Mucosa of descending colon (tissue), 3 donors: ENCODE results near the gene IGSF9B. TPM values are rescaled to one million over a fixed set of nuclear protein-coding genes. Genes with fewer than 3 reads are reported as not detected.

ENCODE experiments used
- ATAC-seq: fragments of 200-7000 bp; cut with Tn5 transposase; one replicate; pipeline ENCODE4 v1.9.1; 2020; ENCODE audit warnings: mild to moderate bottlenecking, moderate library complexity
- DNase-seq, 3 donors: peaks; one replicate each; pipeline ENCODE4 v3.0.0-alpha.2; 2020
- H3K36me3 ChIP-seq: fragments of 200-600 bp; one replicate; pipeline ENCODE4 v1.8.0; 2021; ENCODE audit warnings: low read depth, mild to moderate bottlenecking
- H3K4me1 ChIP-seq: fragments of 200-600 bp; one replicate; pipeline ENCODE4 v1.8.0; 2021; ENCODE audit warnings: low read depth, mild to moderate bottlenecking
- H3K4me3 ChIP-seq: fragments of 200-600 bp; one replicate; pipeline ENCODE4 v1.8.0; 2021; ENCODE audit warnings: mild to moderate bottlenecking
- H3K9me3 ChIP-seq: fragments of 200-600 bp; one replicate; pipeline ENCODE4 v1.8.0; 2021; ENCODE audit warnings: mild to moderate bottlenecking
- CTCF ChIP-seq: fragments of 200-600 bp; IDR thresholded peaks from one replicate; pipeline ENCODE4 v1.8.0; 2022; ENCODE audit warnings: antibody characterized with exemption, mild to moderate bottlenecking
- intact Hi-C, 2 donors: fragments of 100-400 bp; cut with DNase I in 1 of 2; cut with micrococcal nuclease in 1 of 2; formaldehyde crosslinking; loops; one replicate each; pipeline versions ENCODE4 v1.11.0 to v1.11.1; 2022; cut with DNase I, micrococcal nuclease
- total RNA-seq, 3 donors: library from RNA; stranded (reverse); fragmentation: NEBNext Ultra II Directional in 2 of 3; extraction: Animal tissue kit (Norgen Biotek cat#: 25700) in 2 of 3; gene quantifications; one replicate each; pipeline versions ENCODE4 v1.2.1 to v1.2.4, GENCODE V29; 2021 to 2023
- donor health status: DM: no; HTN: no; CAD: no; lungs with moderate emphysema.
- donor health status: DM: no; HTN: no; CAD: no.
- donor health status: DM: no; HTN: yes; CAD: no.

Gene IGSF9B
- total RNA-seq, 3 donors from 2014 or later, result 5.2 to 42.6 (median 5.8) TPM

DNA sequence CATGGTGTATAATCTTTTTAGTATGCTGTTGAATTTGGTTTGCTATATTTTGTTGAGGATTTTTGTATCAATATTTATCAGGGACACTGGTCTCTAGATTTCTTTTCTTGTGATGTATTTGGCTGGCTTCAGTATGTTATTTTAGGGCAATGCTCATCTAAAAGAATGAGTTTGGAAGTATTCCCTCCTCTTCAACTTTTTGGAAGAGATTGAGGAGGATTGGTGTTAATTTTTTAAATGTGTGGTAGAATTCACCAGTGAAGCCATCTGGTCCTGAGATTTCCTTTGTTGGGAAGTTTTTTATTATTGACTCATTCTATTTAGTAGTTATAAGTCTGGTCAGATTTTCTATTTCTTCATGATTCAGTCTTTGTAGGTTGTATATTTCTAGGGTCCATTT, 89.3 kb downstream of the IGSF9B start:
- Histone ChIP-seq H3K4me1 (no peaks in the 10 kb centered on the region), H3K9me3 (no peaks in the 10 kb centered on the region), H3K4me3 (no peak overlapping the region), H3K36me3 (no peaks in the 10 kb centered on the region)
- intact Hi-C loops, result no loop called here
- TF ChIP-seq CTCF, result no peak
- ATAC-seq (no peak), DNase-seq (no peak)

DNA sequence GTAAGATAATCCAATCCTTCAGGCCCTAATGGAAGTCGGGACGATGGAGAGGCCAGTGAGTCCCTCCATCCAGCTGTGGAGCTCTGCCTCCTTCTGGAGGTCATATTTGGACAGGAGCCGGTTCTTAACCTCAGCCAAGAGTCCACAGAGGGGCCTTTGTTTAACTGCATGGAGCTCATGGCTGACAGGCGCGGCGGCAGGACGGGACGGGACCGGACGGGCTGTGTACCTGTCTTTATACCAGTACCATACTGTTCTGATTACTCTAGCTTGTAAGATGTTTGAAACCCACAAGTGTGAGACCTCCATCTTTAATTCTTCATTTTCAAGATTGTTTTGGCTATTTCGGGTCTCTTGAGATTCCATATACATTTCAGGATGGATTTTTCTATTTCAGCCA, 91.3 kb downstream of the IGSF9B start:
- intact Hi-C loops, result no loop called here
- H3K36me3 ChIP-seq, result no peaks in the 10 kb centered on the region
- ATAC-seq (no peak), DNase-seq (no peak)
- TF ChIP-seq CTCF, result no peak
- H3K9me3 ChIP-seq, result no peaks in the 10 kb centered on the region
- no peaks in the 10 kb centered on the region for H3K4me1 ChIP-seq
- H3K4me3 ChIP-seq, result no peak overlapping the region

GRCh38 chr11:133864756-133865155, 92.0 kb downstream of the IGSF9B start:
- no peak for ATAC-seq
- intact Hi-C loops, result no loop called here
- Histone ChIP-seq H3K4me1 (no peaks in the 10 kb centered on the region), H3K36me3 (no peaks in the 10 kb centered on the region), H3K9me3 (no peaks in the 10 kb centered on the region), H3K4me3 (no peak overlapping the region)
- DNase-seq, result no peak
- TF ChIP-seq CTCF, result no peak

DNA sequence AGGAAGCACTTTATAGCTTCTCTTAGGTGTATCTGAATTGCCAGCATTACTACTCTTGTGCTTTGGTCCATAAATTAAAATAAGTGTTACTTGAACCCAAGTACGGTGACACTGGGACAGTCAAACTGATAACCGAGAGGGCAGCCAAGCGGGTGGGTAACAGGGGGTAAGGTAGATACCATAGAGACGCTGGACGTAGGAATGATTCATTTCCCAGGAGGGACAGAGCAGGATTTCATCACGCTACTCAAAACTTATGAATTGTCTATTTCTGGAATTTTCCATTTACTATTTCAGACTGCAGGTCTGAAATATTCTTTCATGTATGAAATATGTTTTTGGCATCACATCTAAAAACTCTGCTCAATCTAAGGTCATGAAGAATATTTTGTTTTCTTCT, 96.6 kb downstream of the IGSF9B start:
- intact Hi-C loops, result no loop called here
- no peaks in the 10 kb centered on the region for H3K4me1 ChIP-seq
- DNase-seq (no peak), ATAC-seq (no peak)
- no peaks in the 10 kb centered on the region for H3K36me3 ChIP-seq
- H3K4me3 ChIP-seq, result no peak overlapping the region
- TF ChIP-seq CTCF, result no peak
- no peaks in the 10 kb centered on the region for H3K9me3 ChIP-seq

Other genes starting within 250 kb of the IGSF9B start
- gene SPATA19, start 111.5 kb downstream of the IGSF9B start, total RNA-seq, result not detected
- 10 to 100 TPM in 1 of 3 donors, 1 to 10 TPM in 2; 5.4 to 62.7 (median 5.5) TPM for gene JAM3, start 112.1 kb upstream of the IGSF9B start, total RNA-seq